Left ventricle myocardium inferior (tissue), 1 donor: ENCODE measurements around the gene NAB2. TPM values are rescaled to one million over a fixed set of nuclear protein-coding genes. Genes with fewer than 3 reads are reported as not detected.
"Not testable (repeated sequence)": the region's sequence is repeated elsewhere in the genome, so short reads cannot be mapped to it uniquely, and the experiment has no call there.

Experiments
- DNase-seq: peaks from one replicate; pipeline ENCODE4 v3.0.0-alpha.2; 2020
- H3K27ac ChIP-seq: fragments of 200-600 bp; replicated peaks from 2 replicates; pipeline ENCODE4 v1.8.0; 2021
- H3K27me3 ChIP-seq: fragments of 200-600 bp; 2 replicates; pipeline ENCODE4 v1.8.0; 2021; ENCODE audit warnings: low read depth
- H3K36me3 ChIP-seq: fragments of 200-600 bp; 2 replicates; pipeline ENCODE4 v1.8.0; 2021
- H3K4me1 ChIP-seq: fragments of 200-600 bp; 2 replicates; pipeline ENCODE4 v1.8.0; 2021
- H3K4me3 ChIP-seq: fragments of 200-600 bp; 2 replicates; pipeline ENCODE4 v1.8.0; 2021; ENCODE audit warnings: mild to moderate bottlenecking, moderate library complexity
- H3K9me3 ChIP-seq: fragments of 200-600 bp; replicated peaks from 2 replicates; pipeline ENCODE4 v1.8.0; 2021
- CTCF ChIP-seq: fragments of 200-600 bp; IDR thresholded peaks from 2 replicates; pipeline ENCODE4 v1.8.0; 2021; ENCODE audit warnings: antibody characterized with exemption, mild to moderate bottlenecking, borderline replicate concordance
- intact Hi-C: fragments of 100-400 bp; cut with micrococcal nuclease; formaldehyde crosslinking; loops from one replicate; pipeline ENCODE4 v1.11.0; 2022
- total RNA-seq: library from RNA; stranded (reverse); fragmentation: NEBNext Ultra II Directional; extraction: Animal tissue kit (Norgen Biotek cat#: 25700); gene quantifications from one replicate; pipeline ENCODE4 v1.2.1, GENCODE V29; 2021
- donor health status: DM: no; HTN: yes; CAD: no; lungs with severe emphysema.

The NAB2 gene
- total RNA-seq, 1 donor from 2014 or later: 10.1 TPM

- no peaks in the 10 kb centered on the region for H3K4me1 ChIP-seq
- H3K36me3 ChIP-seq: no peaks in the 10 kb centered on the region
- peaks cover 35% of the 10 kb centered on the region for H3K27me3 ChIP-seq
- no peak overlapping the region for H3K27ac ChIP-seq
- H3K9me3 ChIP-seq: no peaks in the 10 kb centered on the region
- no peak overlapping the region for H3K4me3 ChIP-seq
- no peak for TF ChIP-seq CTCF
- intact Hi-C loops: no loop called here
- no peak for DNase-seq
These were observed 39.8 kb upstream of the NAB2 start for GRCh38 chr12:57049119-57049446.

- no peaks in the 10 kb centered on the region for H3K4me1 ChIP-seq
- DNase-seq: no peak
- H3K9me3 ChIP-seq: no peaks in the 10 kb centered on the region
- no peak for TF ChIP-seq CTCF
- H3K27ac ChIP-seq: no peak within 1 kb of the TSS
- H3K27me3 ChIP-seq: peaks cover 33% of the 10 kb centered on the region
- intact Hi-C loops: no loop called here
- no peaks in the 10 kb centered on the region for H3K36me3 ChIP-seq
- no peak within 1 kb of the TSS for H3K4me3 ChIP-seq
These were observed 39.0 kb upstream of the NAB2 start, which contains the start of gene MYO1A for GRCh38 chr12:57049890-57050289. TSS of gene MYO1A (minus strand) at chr12:57050129. CDS start at chr12:57048323, 1,806 bp downstream.

GRCh38 chr12:57051011-57051410 lies 37.9 kb upstream of the NAB2 start:
- Histone ChIP-seq H3K27me3 (peaks cover 25% of the 10 kb centered on the region), H3K36me3 (no peaks in the 10 kb centered on the region)

GRCh38 chr12:57053146-57053545 lies 35.8 kb upstream of the NAB2 start:
- H3K27me3 ChIP-seq, DNase-seq, intact Hi-C loops, H3K9me3 ChIP-seq, H3K27ac ChIP-seq, H3K4me3 ChIP-seq, H3K36me3 ChIP-seq, H3K4me1 ChIP-seq: not testable (repeated sequence)

More at GRCh38 chr12:57051011-57051410, 37.9 kb upstream of the NAB2 start:
- H3K4me1 ChIP-seq: no peaks in the 10 kb centered on the region
- no peak overlapping the region for H3K4me3 ChIP-seq
- TF ChIP-seq CTCF: no peak
- DNase-seq: no peak
- no peak overlapping the region for H3K27ac ChIP-seq
- no peaks in the 10 kb centered on the region for H3K9me3 ChIP-seq
- intact Hi-C loops: no loop called here

- H3K27ac ChIP-seq, intact Hi-C loops, H3K9me3 ChIP-seq, H3K4me3 ChIP-seq, DNase-seq, H3K27me3 ChIP-seq, H3K4me1 ChIP-seq: not testable (repeated sequence)
- H3K36me3 ChIP-seq: peaks cover 15% of the 10 kb centered on the region
These were observed 35.0 kb upstream of the NAB2 start for GRCh38 chr12:57053901-57054300.

GRCh38 chr12:57055824-57056223 lies 33.1 kb upstream of the NAB2 start:
- Histone ChIP-seq H3K4me1 (no peaks in the 10 kb centered on the region), H3K27me3 (no peaks in the 10 kb centered on the region), H3K4me3 (no peak overlapping the region), H3K9me3 (no peaks in the 10 kb centered on the region), H3K36me3 (peaks cover 28% of the 10 kb centered on the region), H3K27ac (no peak overlapping the region)
- TF ChIP-seq CTCF: no peak
- no peak for DNase-seq
- intact Hi-C loops: no loop called here

GRCh38 chr12:57057067-57057751 lies 31.7 kb upstream of the NAB2 start:
- intact Hi-C loops: no loop called here
- H3K4me3 ChIP-seq: no peak overlapping the region
- H3K4me1 ChIP-seq: no peaks in the 10 kb centered on the region
- peaks cover 28% of the 10 kb centered on the region for H3K36me3 ChIP-seq
- TF ChIP-seq CTCF: no peak
- H3K27me3 ChIP-seq: no peaks in the 10 kb centered on the region
- DNase-seq: no peak
- no peak overlapping the region for H3K27ac ChIP-seq
- H3K9me3 ChIP-seq: no peaks in the 10 kb centered on the region
